Transverse colon (tissue), 4 donors: ENCODE results near the gene FBXO34.

Experiments
- EP300 ChIP-seq: sonication (generic); formaldehyde crosslinking; IDR thresholded peaks from one replicate; pipeline ENCODE4 v1.6.1; 2017; ENCODE audit warnings: antibody characterized with exemption, low read depth
- POLR2A ChIP-seq: fragments of 450-650 bp; IDR thresholded peaks from one replicate; pipeline ENCODE4 v1.6.1; 2016; ENCODE audit warnings: antibody characterized with exemption, mild to moderate bottlenecking, moderate library complexity
- POLR2AphosphoS5 ChIP-seq, 3 donors: sonication (generic); formaldehyde crosslinking; IDR thresholded peaks; one replicate each; pipeline ENCODE4 v1.6.1; 2016; ENCODE audit warnings: antibody characterized with exemption in 3 of 3
- TF ChIP-seq, protein P1 (sequence below), 5 experiments: fragments of 200-600 bp in 3 of 5; fragments of 450-650 bp in 2 of 5; sonication (generic) in 3 of 5; IDR thresholded peaks; 1 replicate in 2 of 5; 2 replicates in 3 of 5; pipeline ENCODE4 v1.5.1; 2016 to 2017; ENCODE audit warnings: antibody characterized with exemption in 5 of 5, inconsistent platforms in 3 of 5, mild to moderate bottlenecking in 2 of 5, moderate library complexity in 1 of 5

DNA sequence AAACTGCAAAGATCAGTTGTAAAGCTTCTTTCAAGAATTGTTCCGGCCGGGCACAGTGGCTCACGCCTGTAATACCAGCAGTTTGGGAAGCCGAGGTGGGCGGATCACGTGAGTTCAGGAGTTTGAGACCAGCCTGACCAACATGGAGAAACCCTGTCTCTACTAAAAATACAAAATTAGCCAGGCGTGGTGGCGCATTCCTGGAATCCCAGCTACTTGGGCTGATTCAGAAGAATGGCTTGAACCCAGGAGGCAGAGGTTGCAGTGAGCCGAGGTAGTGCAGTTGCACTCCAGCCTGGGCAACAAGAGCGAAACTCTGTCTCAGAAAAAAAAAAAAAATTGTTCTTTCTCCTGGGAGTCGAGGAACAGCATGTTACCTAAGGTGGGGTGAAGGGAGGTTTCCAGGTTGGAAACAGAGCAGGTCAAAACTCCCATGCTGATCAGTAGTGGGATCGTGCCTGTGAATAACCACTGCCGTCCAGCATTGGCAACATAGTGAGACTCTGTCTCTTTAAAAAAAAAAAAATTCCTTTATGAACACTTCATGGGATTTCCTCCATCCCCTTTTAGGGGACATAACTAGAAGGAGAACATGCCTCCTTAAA lies 13.9 kb downstream of the FBXO34 start:
- TF ChIP-seq POLR2A (no peak), EP300 (no peak), POLR2AphosphoS5 (IDR thresholded peaks at IDR 0.05) (no peak)
- TF ChIP-seq, protein P1, sequence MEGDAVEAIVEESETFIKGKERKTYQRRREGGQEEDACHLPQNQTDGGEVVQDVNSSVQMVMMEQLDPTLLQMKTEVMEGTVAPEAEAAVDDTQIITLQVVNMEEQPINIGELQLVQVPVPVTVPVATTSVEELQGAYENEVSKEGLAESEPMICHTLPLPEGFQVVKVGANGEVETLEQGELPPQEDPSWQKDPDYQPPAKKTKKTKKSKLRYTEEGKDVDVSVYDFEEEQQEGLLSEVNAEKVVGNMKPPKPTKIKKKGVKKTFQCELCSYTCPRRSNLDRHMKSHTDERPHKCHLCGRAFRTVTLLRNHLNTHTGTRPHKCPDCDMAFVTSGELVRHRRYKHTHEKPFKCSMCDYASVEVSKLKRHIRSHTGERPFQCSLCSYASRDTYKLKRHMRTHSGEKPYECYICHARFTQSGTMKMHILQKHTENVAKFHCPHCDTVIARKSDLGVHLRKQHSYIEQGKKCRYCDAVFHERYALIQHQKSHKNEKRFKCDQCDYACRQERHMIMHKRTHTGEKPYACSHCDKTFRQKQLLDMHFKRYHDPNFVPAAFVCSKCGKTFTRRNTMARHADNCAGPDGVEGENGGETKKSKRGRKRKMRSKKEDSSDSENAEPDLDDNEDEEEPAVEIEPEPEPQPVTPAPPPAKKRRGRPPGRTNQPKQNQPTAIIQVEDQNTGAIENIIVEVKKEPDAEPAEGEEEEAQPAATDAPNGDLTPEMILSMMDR (IDR thresholded peaks at IDR 0.05): no peak
